WERI-Rb-1 (cell line): ENCODE measurements around the gene MOCOS.

Experiments
- DNase-seq: peaks from one replicate; pipeline ENCODE4 v3.0.0-alpha.2; 2020
- H3K27ac ChIP-seq: fragments of 250-450 bp; sonication (Bioruptor Pico); 2 replicates; pipeline ENCODE4 v1.5.1; 2020; ENCODE audit warnings: mild to moderate bottlenecking, moderate library complexity
- H3K27me3 ChIP-seq: fragments of 250-450 bp; sonication (Bioruptor Pico); 2 replicates; pipeline ENCODE4 v1.5.1; 2021; ENCODE audit warnings: mild to moderate bottlenecking, low read depth, moderate library complexity; ENCODE audit not compliant: insufficient read depth, severe bottlenecking
- H3K36me3 ChIP-seq: fragments of 250-450 bp; sonication (Bioruptor Pico); 2 replicates; pipeline ENCODE4 v1.5.1; 2020; ENCODE audit warnings: mild to moderate bottlenecking, moderate library complexity
- H3K4me3 ChIP-seq: 2 replicates; pipeline ENCODE4 v1.5.1; 2011; ENCODE audit warnings: low read depth, mild to moderate bottlenecking, control low read depth, low read length
- H3K9me3 ChIP-seq: fragments of 250-450 bp; sonication (Bioruptor Pico); 2 replicates; pipeline ENCODE4 v1.5.1; 2021; ENCODE audit warnings: mild to moderate bottlenecking, moderate library complexity; ENCODE audit not compliant: severe bottlenecking
- TF ChIP-seq, protein P1 (sequence below): IDR thresholded peaks from 2 replicates; pipeline ENCODE4 v1.5.1; 2011; ENCODE audit warnings: low read depth, mild to moderate bottlenecking, control low read depth, inconsistent platforms, low read length

The MOCOS gene

GRCh38 chr18:36312806-36313395, 125.6 kb downstream of the MOCOS start:
- DNase-seq = no peak
- H3K4me3 ChIP-seq = no peak overlapping the region
- no peaks in the 10 kb centered on the region for H3K36me3 ChIP-seq
- no peaks in the 10 kb centered on the region for H3K27me3 ChIP-seq
- TF ChIP-seq, protein P1, sequence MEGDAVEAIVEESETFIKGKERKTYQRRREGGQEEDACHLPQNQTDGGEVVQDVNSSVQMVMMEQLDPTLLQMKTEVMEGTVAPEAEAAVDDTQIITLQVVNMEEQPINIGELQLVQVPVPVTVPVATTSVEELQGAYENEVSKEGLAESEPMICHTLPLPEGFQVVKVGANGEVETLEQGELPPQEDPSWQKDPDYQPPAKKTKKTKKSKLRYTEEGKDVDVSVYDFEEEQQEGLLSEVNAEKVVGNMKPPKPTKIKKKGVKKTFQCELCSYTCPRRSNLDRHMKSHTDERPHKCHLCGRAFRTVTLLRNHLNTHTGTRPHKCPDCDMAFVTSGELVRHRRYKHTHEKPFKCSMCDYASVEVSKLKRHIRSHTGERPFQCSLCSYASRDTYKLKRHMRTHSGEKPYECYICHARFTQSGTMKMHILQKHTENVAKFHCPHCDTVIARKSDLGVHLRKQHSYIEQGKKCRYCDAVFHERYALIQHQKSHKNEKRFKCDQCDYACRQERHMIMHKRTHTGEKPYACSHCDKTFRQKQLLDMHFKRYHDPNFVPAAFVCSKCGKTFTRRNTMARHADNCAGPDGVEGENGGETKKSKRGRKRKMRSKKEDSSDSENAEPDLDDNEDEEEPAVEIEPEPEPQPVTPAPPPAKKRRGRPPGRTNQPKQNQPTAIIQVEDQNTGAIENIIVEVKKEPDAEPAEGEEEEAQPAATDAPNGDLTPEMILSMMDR = no peak
- H3K27ac ChIP-seq = no peak overlapping the region
- H3K9me3 ChIP-seq = no peaks in the 10 kb centered on the region

DNA sequence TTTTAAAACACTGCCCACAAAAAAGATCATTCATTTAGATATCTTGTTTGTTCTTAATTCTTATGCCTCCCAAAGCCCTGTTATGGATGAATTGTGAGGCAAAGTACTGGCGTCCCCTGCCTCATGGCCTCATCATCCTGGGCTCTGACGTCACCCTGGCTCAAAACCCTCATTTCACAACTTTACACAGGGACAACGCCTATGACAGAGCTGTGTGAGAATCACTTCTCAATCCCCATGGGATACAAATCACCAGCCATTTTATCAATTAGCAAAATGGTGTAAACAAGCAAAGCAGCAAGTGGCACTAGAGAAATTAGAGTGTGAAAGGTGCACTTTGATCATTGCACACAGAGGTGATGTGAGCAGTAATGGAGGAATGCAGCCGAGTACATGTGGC, 126.8 kb downstream of the MOCOS start:
- TF ChIP-seq, protein P1 = no peak
- no peak overlapping the region for H3K27ac ChIP-seq
- no peak for DNase-seq
- no peaks in the 10 kb centered on the region for H3K36me3 ChIP-seq
- no peak overlapping the region for H3K4me3 ChIP-seq
- H3K27me3 ChIP-seq = no peaks in the 10 kb centered on the region
- peaks cover 3% of the 10 kb centered on the region for H3K9me3 ChIP-seq

- Histone ChIP-seq H3K9me3 (peaks cover 5% of the 10 kb centered on the region), H3K4me3 (no peak overlapping the region), H3K27me3 (no peaks in the 10 kb centered on the region), H3K36me3 (no peaks in the 10 kb centered on the region), H3K27ac (no peak overlapping the region)
- no peak for DNase-seq
- TF ChIP-seq, protein P1 = no peak
These were observed 127.5 kb downstream of the MOCOS start for GRCh38 chr18:36314754-36315153.

DNA sequence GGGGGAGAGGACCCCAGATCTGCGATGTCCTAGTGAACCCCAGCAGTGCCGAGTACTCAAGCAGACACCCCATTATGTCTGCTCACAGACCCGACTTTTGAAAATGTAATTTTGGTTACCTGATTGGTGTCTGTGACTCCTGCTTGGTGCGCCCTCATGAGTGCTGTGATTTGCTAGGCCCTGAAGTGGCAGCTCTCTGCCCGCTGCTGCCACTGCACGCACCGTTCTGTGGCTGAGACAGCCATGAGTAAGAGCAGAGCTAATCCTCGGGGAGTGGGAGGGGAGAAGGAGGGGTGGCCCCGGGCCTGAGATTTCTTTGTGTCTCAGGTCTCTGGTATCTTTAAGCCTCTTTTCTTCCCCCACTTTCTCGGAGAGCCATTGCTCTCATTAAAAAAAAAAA, 128.4 kb downstream of the MOCOS start:
- Histone ChIP-seq H3K4me3 (no peak overlapping the region), H3K27me3 (no peaks in the 10 kb centered on the region), H3K36me3 (no peaks in the 10 kb centered on the region), H3K9me3 (peaks cover 5% of the 10 kb centered on the region), H3K27ac (peak overlapping the region; percentile 46)
- peak; percentile 90 for DNase-seq
- TF ChIP-seq, protein P1 = no peak

GRCh38 chr18:36316246-36316645, 128.9 kb downstream of the MOCOS start:
- Histone ChIP-seq H3K9me3 (peaks cover 5% of the 10 kb centered on the region), H3K4me3 (no peak overlapping the region), H3K36me3 (no peaks in the 10 kb centered on the region), H3K27me3 (no peaks in the 10 kb centered on the region), H3K27ac (peak overlapping the region; percentile 14)
- no peak for DNase-seq
- TF ChIP-seq, protein P1 = no peak
